ENCODE measurements around the gene ILDR1.

GRCh38 chr3:122021037-122021436 lies 1.0 kb downstream of the ILDR1 start:
- TF ChIP-seq ETV6 (conservative IDR thresholded peaks at IDR 0.05 in 1 of 2, IDR thresholded peaks at IDR 0.05 in 1 of 2; ENCODE audit: borderline replicate concordance in 1 of 2, low read depth in 1 of 2) (no peak), CTCF (IDR thresholded peaks at IDR 0.05 in 2 of 3, conservative IDR thresholded peaks at IDR 0.05 in 1 of 3; ENCODE audit: control insufficient read depth in 2 of 3, extremely low read depth in 1 of 3, insufficient read depth in 1 of 3, low read depth in 3 of 3, low read length in 3 of 3) (no peak), TCF12 (IDR thresholded peaks at IDR 0.05; ENCODE audit: low read depth, low read length) (no peak), POLR2A (IDR thresholded peaks at IDR 0.05; ENCODE audit: low read depth, low read length) (no peak), SUZ12 (IDR thresholded peaks at IDR 0.05; ENCODE audit: unreplicated experiment) (no peak), RAD51 (IDR thresholded peaks at IDR 0.05) (no peak), MAX (IDR thresholded peaks at IDR 0.05; ENCODE audit: low read depth, low read length) (no peak), E2F4 (IDR thresholded peaks at IDR 0.05; ENCODE audit: low read depth, low read length) (no peak), CEBPB (IDR thresholded peaks at IDR 0.05; ENCODE audit: borderline replicate concordance in 1 of 2, low read depth in 2 of 2, low read length in 2 of 2) (no peak), CREM (IDR thresholded peaks at IDR 0.05; ENCODE audit: low read depth) (no peak), BCL11A (IDR thresholded peaks at IDR 0.05; ENCODE audit: low read depth, low read length) (no peak), CBX3 (IDR thresholded peaks at IDR 0.05; ENCODE audit: borderline replicate concordance, low read depth) (no peak), NRF1 (conservative IDR thresholded peaks at IDR 0.05; ENCODE audit: low read depth, low read length) (no peak)
